H1 (cell line): ENCODE data around the gene MIPEP. TPM values are rescaled to one million over a fixed set of nuclear protein-coding genes. Genes with fewer than 3 reads are reported as not detected.

ENCODE experiments used
- CTCF ChIA-PET: fragments of 300-600 bp; sonication (Branson Sonifier 250); formaldehyde crosslinking; loops from one replicate; lab custom pipeline; 2021; ENCODE audit not compliant: partially characterized antibody; lab: Charles Lee
- POLR2A ChIA-PET: fragments of 300-600 bp; sonication (Branson Sonifier 250); formaldehyde crosslinking; loops from one replicate; lab custom pipeline; 2021; ENCODE audit warnings: inconsistent platforms; ENCODE audit not compliant: partially characterized antibody; lab: Charles Lee
- DNase-seq, 2 experiments: peaks; one replicate each; pipeline versions ENCODE4 v3.0.0 to v3.0.0-alpha.2; 2010 to 2022; ENCODE audit warnings: low spot score in 2 of 2, low read depth in 1 of 2, mixed read lengths in 1 of 2
- FAIRE-seq: peaks from 2 replicates; lab custom pipeline; 2011; peaks lifted over from hg19 to GRCh38; lab: Jason Lieb, UNC
- H2AFZ ChIP-seq: 2 replicates; pipeline ENCODE4 v1.8.1; 2012; ENCODE audit warnings: low read length, inconsistent platforms
- H2AK5ac ChIP-seq: 2 replicates; pipeline ENCODE4 v1.6.1; 2013; ENCODE audit warnings: low read depth, low read length
- H2BK120ac ChIP-seq: replicated peaks from 2 replicates; pipeline ENCODE3; 2013; ENCODE audit warnings: low read depth, low read length, inconsistent platforms
- H2BK12ac ChIP-seq: 2 replicates; pipeline ENCODE4 v1.6.1; 2013; ENCODE audit warnings: low read depth, low read length
- H2BK15ac ChIP-seq: 2 replicates; pipeline ENCODE4 v1.6.1; 2013; ENCODE audit warnings: low read length
- H2BK20ac ChIP-seq: 2 replicates; pipeline ENCODE4 v1.6.1; 2013; ENCODE audit warnings: low read length
- H2BK5ac ChIP-seq: 2 replicates; pipeline ENCODE4 v1.6.1; 2013; ENCODE audit warnings: low read depth, low read length
- H3K14ac ChIP-seq: 2 replicates; pipeline ENCODE4 v1.6.1; 2013; ENCODE audit warnings: inconsistent platforms; ENCODE audit not compliant: insufficient read length
- H3K18ac ChIP-seq: 2 replicates; pipeline ENCODE4 v1.6.1; 2013; ENCODE audit warnings: low read length; ENCODE audit errors: extremely low read depth
- H3K23ac ChIP-seq: 2 replicates; pipeline ENCODE4 v1.6.1; 2013; ENCODE audit warnings: inconsistent platforms; ENCODE audit not compliant: insufficient read length
- H3K23me2 ChIP-seq: 2 replicates; pipeline ENCODE4 v1.6.1; 2013; ENCODE audit warnings: low read depth, low read length
- H3K27ac ChIP-seq: 2 replicates; pipeline ENCODE4 v1.6.1; 2011; ENCODE audit warnings: low read depth, low read length, inconsistent platforms
- H3K27me3 ChIP-seq, 4 experiments: replicated peaks in 1 of 4; 1 replicate in 1 of 4; 2 replicates in 3 of 4; pipeline versions ENCODE4 v1.6.1 to v1.8.1; 2011 to 2013; ENCODE audit warnings: low read length in 3 of 4, mild to moderate bottlenecking in 3 of 4, inconsistent platforms in 2 of 4, mixed read lengths in 2 of 4, moderate library complexity in 1 of 4; ENCODE audit not compliant: control insufficient read depth in 3 of 4, insufficient read depth in 3 of 4; ENCODE audit errors: extremely low read depth in 1 of 4
- H3K36me3 ChIP-seq, 4 experiments: 2 replicates each; pipeline versions ENCODE4 v1.6.1 to v1.8.1; 2011 to 2013; ENCODE audit warnings: mild to moderate bottlenecking in 4 of 4, low read length in 3 of 4, moderate library complexity in 2 of 4, control low read depth in 1 of 4, inconsistent platforms in 1 of 4; ENCODE audit not compliant: insufficient read depth in 4 of 4, control insufficient read depth in 2 of 4
- H3K4ac ChIP-seq: replicated peaks from 2 replicates; pipeline ENCODE3; 2013; ENCODE audit warnings: low read length, low read depth, mixed read lengths, inconsistent platforms; ENCODE audit not compliant: insufficient read length
- H3K4me1 ChIP-seq, 4 experiments: replicated peaks in 1 of 4; 1 replicate in 1 of 4; 2 replicates in 3 of 4; pipeline versions ENCODE4 v1.6.1 to v1.8.1; 2011 to 2013; ENCODE audit warnings: low read length in 3 of 4, inconsistent platforms in 2 of 4, mixed read lengths in 1 of 4; ENCODE audit not compliant: insufficient read depth in 4 of 4, control insufficient read depth in 3 of 4
- H3K4me2 ChIP-seq, 2 experiments: 2 replicates each; pipeline versions ENCODE4 v1.6.1 to v1.8.1; 2011 to 2013; ENCODE audit warnings: low read depth in 2 of 2, low read length in 2 of 2, control low read depth in 1 of 2, inconsistent platforms in 1 of 2, mild to moderate bottlenecking in 1 of 2; ENCODE audit not compliant: insufficient read depth in 1 of 2
- H3K4me3 ChIP-seq, 4 experiments: fragments of 200-600, 300-600 bp in 1 of 4; sonication (generic), shearing (Covaris generic), sonication (Bioruptor Twin) in 1 of 4; 2 replicates each; pipeline versions ENCODE4 v1.5.1 to v1.8.1; 2011 to 2016; ENCODE audit warnings: low read length in 4 of 4, low read depth in 3 of 4, control low read depth in 2 of 4, inconsistent platforms in 2 of 4, mild to moderate bottlenecking in 2 of 4, mixed read lengths in 1 of 4, moderate library complexity in 1 of 4; ENCODE audit not compliant: insufficient read depth in 2 of 4; ENCODE audit errors: extremely low read depth in 1 of 4
- H3K56ac ChIP-seq: replicated peaks from 2 replicates; pipeline ENCODE3; 2013; ENCODE audit warnings: low read depth, mild to moderate bottlenecking, mixed read lengths, low read length, inconsistent platforms; ENCODE audit not compliant: insufficient read length
- H3K79me1 ChIP-seq: 2 replicates; pipeline ENCODE4 v1.6.1; 2013; ENCODE audit warnings: low read depth, low read length, control low read depth
- H3K79me2 ChIP-seq, 2 experiments: 2 replicates each; pipeline versions ENCODE4 v1.6.1 to v1.8.1; 2012 to 2013; ENCODE audit warnings: low read length in 2 of 2, mild to moderate bottlenecking in 2 of 2, inconsistent platforms in 1 of 2; ENCODE audit not compliant: insufficient read depth in 2 of 2, control insufficient read depth in 1 of 2
- H3K9ac ChIP-seq, 4 experiments: replicated peaks in 1 of 4; 1 replicate in 1 of 4; 2 replicates in 3 of 4; pipeline versions ENCODE4 v1.6.1 to v1.8.1; 2011 to 2013; ENCODE audit warnings: low read depth in 3 of 4, low read length in 3 of 4, control low read depth in 2 of 4, mild to moderate bottlenecking in 2 of 4, moderate library complexity in 2 of 4, inconsistent platforms in 1 of 4; ENCODE audit errors: extremely low read depth in 1 of 4
- H3K9me3 ChIP-seq, 2 experiments: 2 replicates each; pipeline versions ENCODE4 v1.6.1 to v1.8.1; 2012 to 2013; ENCODE audit warnings: mild to moderate bottlenecking in 2 of 2, moderate library complexity in 2 of 2, control low read depth in 1 of 2, inconsistent platforms in 1 of 2, low read depth in 1 of 2, low read length in 1 of 2, mixed read lengths in 1 of 2; ENCODE audit not compliant: insufficient read depth in 2 of 2
- H4K20me1 ChIP-seq, 2 experiments: replicated peaks in 1 of 2; 2 replicates each; pipeline versions ENCODE3 to v1.8.1; 2011 to 2013; ENCODE audit warnings: inconsistent platforms in 2 of 2, low read length in 2 of 2, mild to moderate bottlenecking in 1 of 2; ENCODE audit not compliant: insufficient read depth in 2 of 2, control insufficient read depth in 1 of 2
- H4K5ac ChIP-seq: 2 replicates; pipeline ENCODE4 v1.6.1; 2013; ENCODE audit warnings: low read length, low read depth, mixed read lengths, inconsistent platforms; ENCODE audit not compliant: insufficient read length
- H4K8ac ChIP-seq: 2 replicates; pipeline ENCODE4 v1.8.0; 2013; ENCODE audit warnings: mild to moderate bottlenecking, moderate library complexity, low read length, inconsistent platforms; ENCODE audit not compliant: insufficient read depth; ENCODE audit errors: extremely low read depth
- H4K91ac ChIP-seq: replicated peaks from 2 replicates; pipeline ENCODE3; 2013; ENCODE audit warnings: low read length, mixed read lengths, inconsistent platforms; ENCODE audit not compliant: insufficient read length
- ASH2L ChIP-seq: fragments of 200-600, 300-600 bp; sonication (generic); IDR thresholded peaks from one replicate; pipeline ENCODE4 v1.7.1; 2017; ENCODE audit warnings: low read length
- BRCA1 ChIP-seq: IDR thresholded peaks from 2 replicates; pipeline ENCODE4 v1.6.1; 2012; ENCODE audit warnings: low read depth, low read length, improper control_type of control experiment
- CEBPB ChIP-seq: IDR thresholded peaks from 2 replicates; pipeline ENCODE4 v1.6.1; 2012; ENCODE audit warnings: low read depth, low read length
- EZH2 ChIP-seq: fragments of 200-600 bp; sonication (generic); IDR thresholded peaks from 2 replicates; pipeline ENCODE4 v1.7.1; 2012; ENCODE audit warnings: low read depth, mild to moderate bottlenecking, moderate library complexity, low read length, inconsistent platforms; ENCODE audit not compliant: severe bottlenecking
- KDM4A ChIP-seq: IDR thresholded peaks from one replicate; pipeline ENCODE4 v1.7.1; 2012; ENCODE audit warnings: low read depth, mild to moderate bottlenecking, moderate library complexity, low read length, inconsistent platforms; ENCODE audit not compliant: severe bottlenecking
- NRF1 ChIP-seq: IDR thresholded peaks from 2 replicates; pipeline ENCODE4 v1.6.1; 2011; ENCODE audit warnings: mild to moderate bottlenecking, low read depth, low read length, improper control_type of control experiment
- SP1 ChIP-seq: IDR thresholded peaks from 2 replicates; pipeline ENCODE4 v1.6.1; 2011; ENCODE audit warnings: low read depth, low read length
- SP2 ChIP-seq: IDR thresholded peaks from 2 replicates; pipeline ENCODE4 v1.6.1; 2012; ENCODE audit warnings: mild to moderate bottlenecking, low read length, inconsistent platforms
- TBP ChIP-seq: IDR thresholded peaks from 2 replicates; pipeline ENCODE4 v1.6.1; 2011; ENCODE audit warnings: low read depth, low read length, improper control_type of control experiment
- WGBS, 2 experiments: shearing (Covaris generic) in 1 of 2; methylation state at CpG; one replicate each; pipeline versions ENCODE4 v1.1.6 to v1.1.7; 2013 to 2015; ENCODE audit warnings: low lambda C conversion rate in 2 of 2, mixed read lengths in 2 of 2, inconsistent platforms in 1 of 2, low coverage in 1 of 2, missing lambda C conversion rate in 1 of 2; ENCODE audit not compliant: insufficient replicate concordance in 2 of 2, insufficient coverage in 1 of 2, insufficient read length in 1 of 2; ENCODE audit errors: extremely low coverage in 1 of 2, missing lambda C conversion rate in 1 of 2; 5-methylcytosine and 5-hydroxymethylcytosine counted together
- polyA plus RNA-seq, 7 experiments: library from polyadenylated mRNA; depleted of rRNA in 3 of 7; stranded (reverse) in 5 of 7; unstranded in 2 of 7; fragments of >200 nt in 5 of 7; fragments of 200-250 nt in 2 of 7; gene quantifications; 1 replicate in 5 of 7; 2 replicates in 1 of 7; 4 replicates in 1 of 7; pipeline versions ENCODE4 v1.2.1 to v1.2.3, GENCODE V29; 2011 to 2013; ENCODE audit warnings: missing spikeins in 2 of 7, mixed read lengths in 2 of 7
- total RNA-seq: library from RNA; stranded (reverse); fragmentation: NEBNext Ultra II Directional; extraction: Animal tissue kit (Norgen Biotek cat#: 25700); gene quantifications from 2 replicates; pipeline ENCODE4 v1.2.1, GENCODE V29; 2021
- TF ChIP-seq, protein P1 (sequence below): IDR thresholded peaks from 2 replicates; pipeline ENCODE4 v1.6.1; 2011; ENCODE audit warnings: low read depth, mild to moderate bottlenecking, low read length; ENCODE audit not compliant: insufficient read depth
- TF ChIP-seq, protein P2 (sequence below): IDR thresholded peaks from 2 replicates; pipeline ENCODE4 v1.6.1; 2012; ENCODE audit warnings: inconsistent platforms

The MIPEP gene
- total and polyA plus RNA-seq, 2 of the 8 experiments (the other 6 are each of a cell fraction or from before 2014, with no cell fraction given), result 24.0 to 24.2 TPM

DNA sequence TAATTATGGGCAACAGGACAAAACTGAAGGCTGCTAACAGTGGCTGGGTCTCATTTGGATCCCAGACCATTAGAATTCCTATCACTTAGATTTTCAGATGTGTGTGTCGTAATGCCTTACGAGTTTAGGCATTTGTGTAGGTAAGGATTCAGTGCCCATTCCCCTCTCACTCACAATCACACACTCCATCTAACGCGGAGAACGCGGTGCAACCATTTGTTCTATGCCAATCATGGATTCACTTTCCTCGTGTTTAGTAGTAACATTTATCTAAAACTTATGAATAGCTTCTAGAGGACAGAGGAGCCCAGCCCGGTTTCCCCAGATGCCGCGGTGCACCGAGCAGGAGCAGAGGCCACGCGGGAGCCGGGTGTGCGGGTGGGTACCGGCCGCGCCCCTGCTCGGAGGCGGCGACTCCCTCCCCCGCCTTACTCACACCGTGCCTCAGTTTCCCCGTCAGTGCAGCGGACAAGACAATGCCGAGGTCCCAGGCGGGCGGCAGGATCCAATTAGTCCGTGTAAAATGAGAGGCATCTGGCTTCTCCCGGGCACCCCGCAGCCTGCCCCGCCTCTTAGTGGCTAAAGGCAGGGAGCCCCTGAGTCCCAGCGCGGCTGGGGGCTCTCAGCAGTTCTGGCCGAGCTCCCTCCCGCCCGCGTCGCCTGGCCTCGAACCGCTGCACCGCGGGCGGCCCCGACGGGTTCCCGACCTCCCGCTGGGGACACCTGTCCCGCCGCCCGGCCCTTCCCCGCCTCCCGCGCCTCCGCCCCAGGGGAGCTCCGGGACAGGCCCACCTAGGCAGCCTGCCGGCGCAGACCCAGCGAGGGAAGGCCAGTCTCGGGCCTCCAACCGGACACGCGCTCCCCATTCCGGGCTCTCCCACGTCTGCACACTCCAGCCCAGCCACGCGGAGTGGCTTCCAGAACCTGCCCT is 14.0 kb upstream of the MIPEP start:
- H4K8ac ChIP-seq, result peak overlapping the region; percentile 20; the same call in 1 of the 2 replicates
- H3K36me3 ChIP-seq, result no peaks in the 10 kb centered on the region
- H3K4me1 ChIP-seq, result peaks cover 0 to 3% (median 0%) of the 10 kb centered on the region in 4 experiments; a peak in 3 of 7 replicates
- POLR2A ChIA-PET, result no interaction called here
- no peak overlapping the region; the same call in 1 of the 2 replicates for H2BK5ac ChIP-seq
- H3K79me1 ChIP-seq, result no peaks in the 10 kb centered on the region
- FAIRE-seq, result no peak
- H2AFZ ChIP-seq, result peak overlapping the region; percentile 75
- H2BK20ac ChIP-seq, result no peak overlapping the region
- H2BK120ac ChIP-seq, result no peak overlapping the region
- H3K9ac ChIP-seq, result no peak overlapping the region
- CTCF ChIA-PET, result interaction anchor here (0.8 to 3.9 kb wide), 4 partner anchors 13 to 20 kb away, joined by 3 to 15 read pairs (median 6); partner anchors contain the start of gene MIPEP
- no peaks in the 10 kb centered on the region for H3K79me2 ChIP-seq
- H2AK5ac ChIP-seq, result no peak overlapping the region
- H2BK15ac ChIP-seq, result no peak overlapping the region
- no peak overlapping the region for H3K14ac ChIP-seq
- H3K23me2 ChIP-seq, result peaks cover 9% of the 10 kb centered on the region; the same call in 1 of the 2 replicates
- H4K91ac ChIP-seq, result no peak overlapping the region
- no peaks in the 10 kb centered on the region for H4K20me1 ChIP-seq
- no peak overlapping the region for H3K27ac ChIP-seq
- peak overlapping the region; percentile 46 to 82 for H3K4me2 ChIP-seq
- no peak overlapping the region for H3K4ac ChIP-seq
- WGBS, 2 experiments, result 29% methylated on average over 36 of the region's 67 CpGs; no CpG with 5 or more reads in 1 of the 2 experiments
- H3K23ac ChIP-seq, result no peak overlapping the region
- peak in 1 of 2 experiments; percentile 52 for DNase-seq
- H3K4me3 ChIP-seq, result peak overlapping the region; percentile 31 to 64 (median 40)
- H2BK12ac ChIP-seq, result no peak overlapping the region
- no peaks in the 10 kb centered on the region for H3K9me3 ChIP-seq
- no peak overlapping the region for H4K5ac ChIP-seq
- H3K18ac ChIP-seq, result peak overlapping the region; percentile 36; the same call in 1 of the 2 replicates
- H3K27me3 ChIP-seq, result peaks cover 0 to 10% (median 4%) of the 10 kb centered on the region in 4 experiments; a peak in 3 of 7 replicates
- H3K56ac ChIP-seq, result no peak overlapping the region
- no peak for TF ChIP-seq TBP
- no peak for TF ChIP-seq BRCA1
- TF ChIP-seq KDM4A, result peak; percentile 61
- TF ChIP-seq ASH2L, result no peak
- TF ChIP-seq CEBPB, result no peak
- TF ChIP-seq NRF1, result no peak
- TF ChIP-seq SP2, result no peak
- TF ChIP-seq, protein P1, sequence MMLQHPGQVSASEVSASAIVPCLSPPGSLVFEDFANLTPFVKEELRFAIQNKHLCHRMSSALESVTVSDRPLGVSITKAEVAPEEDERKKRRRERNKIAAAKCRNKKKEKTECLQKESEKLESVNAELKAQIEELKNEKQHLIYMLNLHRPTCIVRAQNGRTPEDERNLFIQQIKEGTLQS, result no peak
- TF ChIP-seq EZH2, result peak; percentile 29
- TF ChIP-seq, protein P2, sequence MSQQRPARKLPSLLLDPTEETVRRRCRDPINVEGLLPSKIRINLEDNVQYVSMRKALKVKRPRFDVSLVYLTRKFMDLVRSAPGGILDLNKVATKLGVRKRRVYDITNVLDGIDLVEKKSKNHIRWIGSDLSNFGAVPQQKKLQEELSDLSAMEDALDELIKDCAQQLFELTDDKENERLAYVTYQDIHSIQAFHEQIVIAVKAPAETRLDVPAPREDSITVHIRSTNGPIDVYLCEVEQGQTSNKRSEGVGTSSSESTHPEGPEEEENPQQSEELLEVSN, result no peak
- no peak for TF ChIP-seq SP1
